CD4-positive, alpha-beta T cell treated with Interleukin-1 beta for 1 hour (primary cell): ENCODE data around the gene MEGF11.

Experiments
- DNase-seq, 2 donors: peaks; one replicate each; pipeline ENCODE4 v3.0.0-alpha.2; 2020 to 2022

Gene MEGF11

GRCh38 chr15:66138892-66139590, 114.5 kb downstream of the MEGF11 start:
- DNase-seq: no peak

GRCh38 chr15:66138096-66138783, 115.3 kb downstream of the MEGF11 start:
- DNase-seq: no peak

- no peak for DNase-seq
Measured at GRCh38 chr15:66136948-66137347, 116.6 kb downstream of the MEGF11 start.

- no peak for DNase-seq
Measured at GRCh38 chr15:66135664-66136063, 117.9 kb downstream of the MEGF11 start.

- no peak for DNase-seq
Measured at GRCh38 chr15:66134284-66134683, 119.3 kb downstream of the MEGF11 start.

GRCh38 chr15:66133247-66133885, 120.2 kb downstream of the MEGF11 start:
- no peak for DNase-seq

GRCh38 chr15:66132251-66132816, 121.2 kb downstream of the MEGF11 start:
- no peak for DNase-seq

GRCh38 chr15:66131831-66132230, 121.7 kb downstream of the MEGF11 start:
- DNase-seq: no peak

GRCh38 chr15:66131200-66131599, 122.3 kb downstream of the MEGF11 start:
- no peak for DNase-seq

GRCh38 chr15:66130496-66131034, 123.0 kb downstream of the MEGF11 start:
- DNase-seq: no peak

GRCh38 chr15:66129586-66129985, 124.0 kb downstream of the MEGF11 start:
- DNase-seq: no peak

- DNase-seq: no peak
Measured at GRCh38 chr15:66128116-66128680, 125.4 kb downstream of the MEGF11 start.

- no peak for DNase-seq
Measured at GRCh38 chr15:66126456-66126855, 127.1 kb downstream of the MEGF11 start.

- no peak for DNase-seq
Measured at GRCh38 chr15:66126031-66126441, 127.5 kb downstream of the MEGF11 start.

- DNase-seq: no peak
Measured at GRCh38 chr15:66124651-66125050, 128.9 kb downstream of the MEGF11 start.

- DNase-seq: no peak
Measured at GRCh38 chr15:66123799-66124198, 129.8 kb downstream of the MEGF11 start.

GRCh38 chr15:66120422-66120821, 133.1 kb downstream of the MEGF11 start:
- DNase-seq: no peak

- no peak for DNase-seq
Measured at GRCh38 chr15:66117841-66118240, 135.7 kb downstream of the MEGF11 start.

GRCh38 chr15:66115568-66116206, 137.9 kb downstream of the MEGF11 start:
- DNase-seq: peak; percentile 40 to 61

- DNase-seq: no peak
Measured at GRCh38 chr15:66114863-66115425, 138.6 kb downstream of the MEGF11 start.

- no peak for DNase-seq
Measured at GRCh38 chr15:66112388-66112787, 141.2 kb downstream of the MEGF11 start.

- no peak for DNase-seq
Measured at GRCh38 chr15:66111363-66111762, 142.2 kb downstream of the MEGF11 start.
